ENCODE measurements around the gene RFX1.

The RFX1 gene

DNA sequence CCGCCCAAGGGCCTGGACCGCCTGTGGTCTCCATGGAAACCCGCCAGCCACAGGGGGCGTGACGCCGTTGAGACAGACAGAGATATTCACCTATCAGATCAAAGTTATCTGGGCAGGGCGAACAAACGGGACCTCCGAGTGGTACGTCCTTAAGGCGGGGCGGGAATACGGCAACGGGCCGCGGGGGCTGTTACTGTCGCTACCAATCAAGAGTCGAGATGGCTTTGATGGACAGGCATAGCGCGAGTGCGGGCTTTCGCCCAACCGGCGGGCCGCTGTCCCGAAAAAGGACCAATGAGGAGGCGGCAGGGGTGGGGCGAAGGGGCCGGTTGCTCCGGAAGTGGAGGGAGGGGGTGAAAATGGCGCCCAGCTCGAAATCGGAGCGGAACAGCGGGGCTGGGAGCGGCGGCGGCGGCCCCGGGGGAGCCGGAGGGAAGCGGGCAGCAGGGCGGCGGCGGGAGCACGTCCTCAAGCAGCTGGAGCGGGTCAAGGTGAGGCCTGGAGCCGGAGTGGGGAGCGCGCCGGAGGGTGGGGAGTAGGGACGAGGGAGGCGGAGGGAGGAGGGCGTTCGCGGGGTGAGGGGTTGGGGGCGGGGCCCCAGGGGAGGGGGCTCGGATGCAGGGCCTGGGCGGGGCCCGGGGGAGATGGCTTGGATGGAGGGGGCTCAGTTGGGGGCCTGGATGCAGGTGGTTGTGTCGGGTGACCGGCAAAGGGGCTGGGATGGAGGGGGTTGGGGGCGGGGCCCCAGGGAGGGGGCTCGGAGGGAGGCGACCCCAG lies 53.8 kb downstream of the RFX1 start, which contains the start of gene DCAF15:
Gene DCAF15, plus strand, starts transcription at position 356 of the 777 bp plus-strand sequence. Its CDS starts 4 bp downstream, at position 360.
- H3K36me3 Mint-ChIP-seq = no peaks in the 10 kb centered on the region
- peaks cover 21% of the 10 kb centered on the region for H3K4me1 Mint-ChIP-seq
- peak within 1 kb of the TSS; percentile 97 for H3K4me3 Mint-ChIP-seq
- H3K27ac Mint-ChIP-seq = peak within 1 kb of the TSS; percentile 95
- no peaks in the 10 kb centered on the region for H3K9me3 Mint-ChIP-seq
- H3K27me3 Mint-ChIP-seq = no peaks in the 10 kb centered on the region

DNA sequence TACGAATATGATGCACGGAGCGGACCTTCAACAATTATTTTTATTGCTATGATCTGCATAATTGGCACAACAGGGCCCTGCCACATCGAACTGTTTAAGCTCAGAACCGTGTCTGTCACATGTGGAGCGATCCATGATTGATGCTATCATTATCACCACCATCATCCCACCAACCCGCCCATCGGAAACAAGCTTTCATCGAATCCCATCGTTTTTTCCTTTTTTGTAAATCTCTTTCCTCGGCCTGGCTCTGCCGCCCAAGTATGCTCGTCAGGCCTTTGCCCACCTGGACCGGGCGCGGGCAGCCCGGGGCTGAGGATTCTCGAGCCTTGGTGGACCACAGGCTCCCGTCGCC lies 54.3 kb downstream of the RFX1 start:
- H3K27me3 Mint-ChIP-seq = no peaks in the 10 kb centered on the region
- H3K4me1 Mint-ChIP-seq = peaks cover 21% of the 10 kb centered on the region
- no peaks in the 10 kb centered on the region for H3K36me3 Mint-ChIP-seq
- no peaks in the 10 kb centered on the region for H3K9me3 Mint-ChIP-seq
- peak overlapping the region; percentile 95 for H3K27ac Mint-ChIP-seq
- H3K4me3 Mint-ChIP-seq = peak overlapping the region; percentile 97

DNA sequence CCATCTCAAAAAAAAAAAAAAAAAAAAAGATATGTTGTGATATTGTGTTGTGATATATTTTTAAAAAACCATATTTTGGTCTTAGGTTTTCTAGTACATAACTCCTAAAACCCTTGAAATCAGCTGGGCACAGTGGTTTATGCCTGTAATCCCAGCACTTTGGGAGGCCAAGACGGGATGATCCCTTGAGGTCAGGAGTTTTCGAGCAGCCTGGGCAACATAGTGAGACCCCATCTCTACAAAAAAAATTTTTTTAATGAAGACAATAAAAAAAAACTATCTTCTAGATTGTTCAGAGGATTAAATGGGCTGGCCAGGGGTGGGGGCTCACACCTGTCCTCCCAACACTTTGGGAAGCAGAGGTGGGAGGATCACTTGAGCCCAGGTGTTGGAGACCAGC lies 55.1 kb downstream of the RFX1 start:
- Mint-ChIP-seq H3K4me3 (no peak overlapping the region), H3K4me1 (peaks cover 21% of the 10 kb centered on the region), H3K27ac (no peak overlapping the region), H3K27me3 (no peaks in the 10 kb centered on the region), H3K36me3 (no peaks in the 10 kb centered on the region), H3K9me3 (no peaks in the 10 kb centered on the region)

DNA sequence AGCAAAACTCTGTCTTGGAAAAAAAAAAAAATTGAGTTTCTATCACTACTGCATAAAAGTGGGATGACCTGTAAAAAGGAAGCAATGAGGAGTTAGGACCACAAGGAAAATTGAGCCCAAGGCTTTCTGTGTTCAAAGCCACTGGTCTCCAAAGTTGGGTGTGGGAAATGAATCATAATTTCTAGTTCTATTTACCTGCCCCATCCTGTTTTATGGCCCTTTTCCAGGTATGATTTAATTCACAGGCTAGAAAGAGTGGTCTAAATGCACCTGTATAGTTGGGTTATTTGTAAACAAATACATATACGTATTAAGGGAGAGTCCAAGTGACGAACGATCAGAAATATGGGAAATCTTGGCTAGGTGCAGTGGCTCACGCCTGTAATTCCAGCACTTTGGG lies 59.7 kb downstream of the RFX1 start:
- Mint-ChIP-seq H3K27ac (no peak overlapping the region), H3K9me3 (no peaks in the 10 kb centered on the region), H3K4me3 (no peak overlapping the region), H3K27me3 (no peaks in the 10 kb centered on the region), H3K36me3 (no peaks in the 10 kb centered on the region), H3K4me1 (no peaks in the 10 kb centered on the region)

DNA sequence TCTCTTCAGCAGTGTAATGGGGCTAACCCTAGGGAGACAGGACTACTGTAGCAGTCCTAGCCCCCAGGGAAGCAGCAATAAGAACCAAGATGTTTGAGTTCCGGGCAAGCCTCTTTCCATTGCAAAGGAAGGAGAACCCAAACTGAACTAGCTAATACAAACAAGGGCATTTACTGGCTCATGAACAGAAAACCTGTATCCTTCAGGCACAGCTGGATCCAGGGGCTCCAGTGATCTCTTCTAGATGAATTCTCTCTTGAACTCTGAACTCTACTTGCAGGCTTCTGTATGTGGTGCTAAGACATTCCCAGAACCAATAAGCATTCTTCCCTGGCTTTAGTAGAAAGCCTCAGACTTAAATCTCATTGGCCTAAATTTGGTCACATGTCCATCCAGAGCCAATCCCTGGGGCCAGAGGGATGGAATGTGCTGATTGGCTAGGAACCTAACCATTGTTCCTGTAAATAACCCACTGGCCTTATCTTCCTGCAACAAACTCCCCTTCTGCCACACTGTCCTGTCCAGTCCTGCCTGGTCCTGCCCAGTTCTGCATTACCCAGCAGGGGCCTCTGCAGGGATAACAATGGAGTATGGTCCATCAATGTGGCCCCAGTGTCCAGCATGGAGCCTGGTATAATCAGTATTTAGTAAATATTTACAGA lies 64.0 kb downstream of the RFX1 start:
- Mint-ChIP-seq H3K9me3 (no peaks in the 10 kb centered on the region), H3K4me3 (no peak overlapping the region), H3K27ac (no peak overlapping the region), H3K4me1 (no peaks in the 10 kb centered on the region), H3K36me3 (no peaks in the 10 kb centered on the region), H3K27me3 (peaks cover 2% of the 10 kb centered on the region)

DNA sequence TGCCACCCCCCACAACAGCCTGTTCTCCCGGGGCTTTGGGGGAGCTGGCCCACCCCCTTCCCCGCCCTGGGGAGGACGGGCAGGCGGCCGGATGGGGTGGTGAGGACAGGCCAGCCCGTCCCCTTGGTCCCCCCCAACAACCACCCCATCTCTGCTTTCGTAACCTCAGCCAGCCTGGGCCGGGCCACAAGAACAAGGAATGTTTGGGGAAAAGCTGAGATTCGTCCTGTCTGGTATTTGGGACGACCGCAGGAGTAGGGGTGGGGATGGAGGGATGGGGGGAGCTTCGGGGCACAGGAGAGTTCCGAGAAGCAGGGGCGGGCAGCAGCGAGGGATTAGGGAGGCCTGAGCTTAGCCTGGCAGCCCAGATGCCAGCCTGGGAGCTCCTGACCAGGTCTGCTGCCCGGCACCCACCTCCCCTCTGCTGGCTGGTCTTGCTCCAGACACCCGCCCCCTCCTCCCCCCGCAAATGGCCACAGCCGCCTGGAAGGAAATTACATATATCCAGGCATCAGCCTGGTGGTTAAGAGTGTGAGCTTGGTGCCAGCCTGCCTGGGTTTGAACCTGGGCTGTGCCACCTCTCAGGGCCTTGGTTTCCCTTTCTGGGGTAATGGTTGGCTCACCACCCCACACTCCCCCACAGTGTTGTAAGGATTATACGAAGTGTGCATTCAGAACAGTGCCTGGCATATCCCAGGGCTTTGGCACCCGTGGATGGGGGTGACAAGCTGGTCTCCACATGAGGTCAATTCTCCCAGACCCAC lies 67.6 kb downstream of the RFX1 start, which contains the start of gene PODNL1:
Gene PODNL1, minus strand, starts transcription at position 117 of the 764 bp plus-strand sequence. CDS start 236 bp downstream, outside the sequence.
- Mint-ChIP-seq H3K9me3 (no peaks in the 10 kb centered on the region), H3K4me3 (no peak within 1 kb of the TSS), H3K27ac (no peak within 1 kb of the TSS), H3K4me1 (no peaks in the 10 kb centered on the region), H3K36me3 (no peaks in the 10 kb centered on the region), H3K27me3 (peaks cover 2% of the 10 kb centered on the region)

DNA sequence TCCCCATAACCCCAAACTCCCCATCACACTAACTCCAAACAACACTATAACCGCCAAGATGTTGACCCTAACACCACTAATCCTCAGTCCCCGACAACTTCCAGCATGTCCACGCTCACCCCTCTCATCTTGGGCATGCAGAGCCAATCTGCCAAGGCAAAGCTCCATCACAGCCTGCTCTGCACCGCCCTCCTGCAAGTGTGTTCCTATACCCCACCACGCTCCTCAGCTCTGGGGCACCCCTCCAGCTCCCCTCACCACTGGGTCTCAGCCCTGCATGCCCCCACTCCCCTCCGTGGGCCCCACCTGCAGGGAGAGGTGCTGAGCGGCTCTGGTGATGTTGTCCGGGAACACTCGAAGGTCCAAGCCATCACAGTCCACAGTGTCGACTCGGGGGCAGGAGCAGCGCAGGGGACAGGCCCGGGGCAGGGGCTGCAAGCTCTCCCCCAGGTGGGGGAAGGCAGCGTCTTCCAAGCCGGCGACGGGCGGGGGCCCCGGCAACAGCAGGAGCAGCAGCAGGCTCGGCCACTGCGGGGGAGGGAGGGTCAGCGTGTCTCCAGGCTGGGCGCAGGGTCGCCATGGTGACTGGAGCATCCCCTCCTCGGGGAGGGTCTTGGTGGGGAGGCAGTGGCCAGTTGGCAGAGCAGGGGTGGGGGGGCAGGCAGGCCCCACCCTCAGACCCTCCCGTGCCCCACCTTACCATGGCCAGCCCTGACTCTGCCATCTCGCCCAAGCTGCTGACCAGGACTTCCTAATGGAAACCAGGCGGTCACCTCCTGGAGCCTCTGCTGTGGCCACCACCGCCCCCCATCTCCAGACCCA lies 68.4 kb downstream of the RFX1 start:
- Mint-ChIP-seq H3K27ac (no peak overlapping the region), H3K27me3 (peaks cover 2% of the 10 kb centered on the region), H3K4me3 (no peak overlapping the region), H3K36me3 (no peaks in the 10 kb centered on the region), H3K4me1 (no peaks in the 10 kb centered on the region), H3K9me3 (no peaks in the 10 kb centered on the region)

DNA sequence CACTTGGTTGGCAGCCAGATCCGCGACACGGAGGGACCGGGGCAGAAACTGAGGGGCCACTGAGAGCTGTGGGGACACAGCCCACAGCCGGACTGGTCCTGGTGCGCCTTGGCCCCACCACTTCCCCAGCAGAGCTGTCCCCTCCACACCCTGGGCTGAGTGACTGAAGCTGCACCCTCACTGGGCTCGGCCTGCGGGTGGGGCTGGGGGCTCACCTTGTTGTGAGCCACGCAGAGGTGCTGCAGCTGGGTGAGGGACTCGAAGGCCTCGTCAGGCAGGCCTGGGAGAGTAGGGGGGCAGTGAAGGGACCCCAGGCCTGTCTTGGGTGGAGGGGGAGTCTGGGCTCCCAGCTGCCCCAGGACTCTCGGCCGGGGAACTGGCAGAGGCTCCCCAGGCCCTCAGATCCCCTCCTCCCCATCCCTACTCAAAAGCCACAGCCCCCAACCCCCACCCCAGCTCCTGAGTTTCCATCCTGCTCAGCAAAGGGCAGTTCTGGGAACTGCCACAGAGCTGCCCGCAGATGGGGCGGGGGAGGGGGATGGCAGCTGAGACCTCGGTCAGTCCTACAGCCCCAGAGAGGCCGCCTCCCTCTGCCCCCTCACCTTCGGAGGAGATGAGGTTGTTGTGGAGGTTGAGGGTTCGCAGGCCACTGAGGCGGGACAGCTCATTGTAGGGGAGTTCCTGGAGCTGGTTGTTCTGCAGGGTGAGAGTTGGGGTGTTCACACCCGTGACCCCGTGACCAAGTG lies 70.2 kb downstream of the RFX1 start:
- no peaks in the 10 kb centered on the region for H3K4me1 Mint-ChIP-seq
- H3K27me3 Mint-ChIP-seq = peaks cover 2% of the 10 kb centered on the region
- H3K36me3 Mint-ChIP-seq = no peaks in the 10 kb centered on the region
- no peak overlapping the region for H3K27ac Mint-ChIP-seq
- H3K4me3 Mint-ChIP-seq = no peak overlapping the region
- H3K9me3 Mint-ChIP-seq = no peaks in the 10 kb centered on the region

DNA sequence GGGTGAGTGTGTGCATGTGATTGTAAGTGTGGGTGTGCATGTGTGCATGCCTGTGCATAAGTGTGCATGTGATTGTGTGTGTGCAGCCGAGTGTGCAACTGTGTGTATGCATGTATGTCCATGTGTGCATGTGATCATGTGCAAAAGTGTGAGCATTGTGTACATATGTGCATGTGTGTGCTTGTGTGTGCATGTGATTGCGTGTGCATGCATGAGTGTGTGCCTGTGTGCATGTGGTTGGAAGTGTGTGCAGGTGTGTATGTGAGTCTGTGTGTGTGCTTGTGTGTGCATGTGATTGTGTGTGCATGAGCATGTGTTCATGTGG lies 71.4 kb downstream of the RFX1 start:
- H3K27ac Mint-ChIP-seq = no peak overlapping the region
- peaks cover 2% of the 10 kb centered on the region for H3K27me3 Mint-ChIP-seq
- H3K4me3 Mint-ChIP-seq = no peak overlapping the region
- no peaks in the 10 kb centered on the region for H3K36me3 Mint-ChIP-seq
- H3K9me3 Mint-ChIP-seq = no peaks in the 10 kb centered on the region
- H3K4me1 Mint-ChIP-seq = no peaks in the 10 kb centered on the region

DNA sequence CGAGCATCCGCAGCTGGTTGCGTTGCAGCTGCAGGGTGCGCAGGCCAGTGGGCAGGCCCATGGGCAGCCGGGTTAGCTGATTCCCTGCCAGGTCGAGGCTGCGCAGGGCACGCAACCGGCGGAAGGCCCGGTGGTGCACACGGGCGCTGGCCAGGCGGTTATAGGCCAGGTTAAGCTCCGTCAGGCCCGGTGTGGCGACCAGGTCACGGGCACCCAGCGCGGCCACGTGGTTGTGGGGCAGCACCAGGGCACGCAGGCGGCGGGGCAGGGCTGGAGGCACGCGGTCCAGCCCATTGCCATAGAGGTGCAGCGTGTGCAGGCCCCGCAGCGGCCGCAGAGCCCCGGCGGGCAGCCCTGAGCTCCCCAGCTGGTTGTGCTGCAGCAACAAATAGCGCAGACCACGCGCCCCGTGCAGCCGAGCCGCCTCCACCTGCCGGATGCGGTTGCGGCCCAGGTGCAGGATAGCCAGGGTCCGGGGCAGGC lies 73.2 kb downstream of the RFX1 start:
- H3K36me3 Mint-ChIP-seq = no peaks in the 10 kb centered on the region
- no peak overlapping the region for H3K4me3 Mint-ChIP-seq
- no peaks in the 10 kb centered on the region for H3K9me3 Mint-ChIP-seq
- H3K27me3 Mint-ChIP-seq = peaks cover 2% of the 10 kb centered on the region
- H3K27ac Mint-ChIP-seq = no peak overlapping the region
- H3K4me1 Mint-ChIP-seq = no peaks in the 10 kb centered on the region

DNA sequence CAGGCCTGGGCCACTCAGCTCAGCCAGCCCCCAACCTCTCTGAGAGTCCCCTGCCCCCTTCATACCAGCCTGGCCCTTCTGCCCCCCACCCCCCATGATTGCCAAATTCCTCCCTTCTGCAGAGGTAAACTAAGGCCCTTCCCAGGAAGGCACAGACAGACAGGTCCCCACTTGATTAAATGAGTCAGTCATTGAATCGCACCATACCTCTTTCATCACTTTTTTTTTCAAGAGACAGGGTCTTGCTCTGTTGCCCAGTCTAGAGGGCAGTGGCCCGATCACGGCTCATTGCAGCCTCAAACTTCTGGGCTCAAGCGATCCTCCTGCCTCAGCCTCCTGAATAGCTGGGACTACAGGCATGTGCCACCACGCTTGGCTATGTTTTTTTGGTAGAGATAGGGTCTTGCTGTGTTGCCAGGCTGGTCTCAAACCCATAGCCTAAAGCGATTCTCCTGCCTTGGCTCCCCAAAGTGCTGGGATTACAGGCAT lies 73.9 kb downstream of the RFX1 start:
- H3K36me3 Mint-ChIP-seq = peaks cover 1% of the 10 kb centered on the region
- H3K4me3 Mint-ChIP-seq = no peak overlapping the region
- peaks cover under 1% of the 10 kb centered on the region for H3K4me1 Mint-ChIP-seq
- no peaks in the 10 kb centered on the region for H3K27me3 Mint-ChIP-seq
- H3K27ac Mint-ChIP-seq = no peak overlapping the region
- H3K9me3 Mint-ChIP-seq = no peaks in the 10 kb centered on the region

DNA sequence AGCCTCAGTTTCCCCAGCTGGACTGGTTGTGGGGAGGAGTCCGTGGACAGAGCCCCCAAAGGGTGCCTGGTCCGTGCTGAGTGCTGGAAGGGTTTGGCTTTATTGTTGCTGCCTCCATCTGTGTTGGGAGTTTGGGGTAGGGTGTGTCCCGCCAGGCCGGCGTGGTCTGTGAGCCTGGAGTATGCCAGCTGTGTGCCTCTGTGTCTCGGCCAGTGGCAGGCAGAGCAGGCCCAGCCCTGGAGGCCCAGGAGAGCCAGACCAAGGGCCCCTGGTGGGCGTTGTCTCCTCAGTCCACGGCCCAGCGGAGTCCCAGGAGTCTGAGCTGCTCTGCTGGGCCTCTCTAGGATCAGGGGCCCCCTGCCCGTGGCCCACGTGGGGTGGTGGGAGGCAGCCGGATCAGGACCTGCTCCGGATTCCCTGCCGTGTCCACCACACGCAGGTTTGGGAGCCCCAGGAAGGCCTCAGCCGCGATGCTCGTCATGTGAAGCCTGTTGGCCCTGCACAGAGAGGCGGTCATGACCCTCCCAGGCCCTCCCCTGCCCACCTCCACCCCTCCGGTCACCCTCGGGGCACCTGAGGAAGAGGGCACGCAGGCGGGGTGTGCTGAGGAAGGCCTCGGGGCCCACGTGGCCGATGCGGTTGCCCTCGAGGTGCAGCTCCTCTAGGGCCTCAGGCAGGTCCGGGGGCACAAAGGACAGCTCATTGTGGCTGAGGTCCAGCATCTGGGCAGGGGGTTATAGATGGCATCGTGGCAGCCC lies 74.5 kb downstream of the RFX1 start:
- no peaks in the 10 kb centered on the region for H3K9me3 Mint-ChIP-seq
- no peak overlapping the region for H3K4me3 Mint-ChIP-seq
- no peak overlapping the region for H3K27ac Mint-ChIP-seq
- no peaks in the 10 kb centered on the region for H3K27me3 Mint-ChIP-seq
- peaks cover 1% of the 10 kb centered on the region for H3K36me3 Mint-ChIP-seq
- H3K4me1 Mint-ChIP-seq = peaks cover 7% of the 10 kb centered on the region

DNA sequence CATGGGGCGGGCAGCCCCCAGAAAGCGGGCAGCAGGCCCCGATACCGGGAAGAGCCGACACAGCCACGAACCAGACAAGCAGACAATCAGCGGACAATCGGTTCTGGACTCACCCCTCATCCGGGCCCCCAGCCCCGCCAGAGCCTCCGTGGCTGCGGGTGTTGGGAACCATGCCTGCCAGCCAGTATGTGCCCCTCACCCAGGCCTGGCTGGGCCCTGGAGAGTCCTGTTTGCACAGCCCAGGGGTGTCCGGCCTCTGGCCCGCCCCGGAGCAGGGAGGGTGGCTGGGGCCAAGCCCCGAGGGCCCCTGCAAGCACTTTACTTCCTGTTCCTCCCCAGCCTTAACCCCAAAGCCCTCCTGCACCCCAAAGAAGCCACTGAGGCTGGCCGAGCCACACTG lies 75.7 kb downstream of the RFX1 start:
- peaks cover 14% of the 10 kb centered on the region for H3K4me1 Mint-ChIP-seq
- H3K27ac Mint-ChIP-seq = no peak overlapping the region
- no peak overlapping the region for H3K4me3 Mint-ChIP-seq
- H3K27me3 Mint-ChIP-seq = no peaks in the 10 kb centered on the region
- peaks cover 1% of the 10 kb centered on the region for H3K36me3 Mint-ChIP-seq
- H3K9me3 Mint-ChIP-seq = no peaks in the 10 kb centered on the region

DNA sequence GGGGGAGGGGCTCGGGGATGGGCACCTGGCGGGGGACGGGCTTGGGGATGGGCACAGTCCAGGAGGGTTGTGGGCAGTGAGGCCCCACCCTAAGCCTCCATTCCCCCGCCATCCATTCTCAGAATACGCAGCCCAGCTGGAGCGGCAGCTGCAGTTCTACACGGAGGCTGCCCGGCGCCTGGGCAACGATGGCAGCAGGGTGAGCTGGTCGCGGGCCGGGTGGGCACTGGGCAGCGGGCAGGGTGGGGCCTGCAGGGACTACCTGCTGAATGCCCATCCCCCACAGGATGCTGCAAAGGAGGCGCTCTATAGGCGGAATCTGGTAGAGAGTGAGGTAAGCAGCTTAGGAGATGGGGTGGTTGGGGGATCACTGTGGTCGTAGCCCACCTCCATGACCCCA lies 76.2 kb downstream of the RFX1 start:
- no peak overlapping the region for H3K27ac Mint-ChIP-seq
- H3K36me3 Mint-ChIP-seq = peaks cover 2% of the 10 kb centered on the region

More for the DNA sequence above, 76.2 kb downstream of the RFX1 start:
- Mint-ChIP-seq H3K4me3 (no peak overlapping the region), H3K27me3 (no peaks in the 10 kb centered on the region), H3K9me3 (no peaks in the 10 kb centered on the region), H3K4me1 (peaks cover 14% of the 10 kb centered on the region)
